OCI-LY3 (cell line): ENCODE data around the gene OR4L1.

Experiments
- H2AFZ ChIP-seq: fragments of 200-600, 300-600 bp; shearing (Covaris generic); 2 replicates; pipeline ENCODE4 v1.6.0; 2014; ENCODE audit warnings: antibody characterized with exemption, low read depth, low read length
- H3K27ac ChIP-seq: fragments of 200-600, 300-600 bp; sonication (generic); 2 replicates; pipeline ENCODE4 v1.5.1; 2014; ENCODE audit warnings: mild to moderate bottlenecking, low read length, moderate library complexity, mixed read lengths
- H3K27me3 ChIP-seq: fragments of 200-600, 300-600 bp; sonication (generic); 2 replicates; pipeline ENCODE4 v1.6.1; 2014; ENCODE audit warnings: low read depth, low read length, mixed read lengths
- H3K36me3 ChIP-seq: fragments of 200-600, 300-600 bp; sonication (generic); replicated peaks from 2 replicates; pipeline ENCODE3; 2014; ENCODE audit warnings: low read depth, low read length, mixed read lengths
- H3K4me1 ChIP-seq: fragments of 300-600, 200-600 bp; sonication (generic); 2 replicates; pipeline ENCODE4 v1.6.1; 2014; ENCODE audit warnings: low read length, mixed read lengths
- H3K4me2 ChIP-seq: fragments of 200-600, 300-600 bp; sonication (generic); 2 replicates; pipeline ENCODE4 v1.6.1; 2014; ENCODE audit warnings: low read length, mixed read lengths
- H3K4me3 ChIP-seq: fragments of 300-600, 200-600 bp; sonication (generic); 2 replicates; pipeline ENCODE4 v1.5.1; 2014; ENCODE audit warnings: antibody characterized with exemption, mild to moderate bottlenecking, low read length, moderate library complexity
- H3K79me2 ChIP-seq: fragments of 300-600, 200-600 bp; shearing (Covaris generic); 2 replicates; pipeline ENCODE4 v1.6.1; 2014; ENCODE audit warnings: mild to moderate bottlenecking, low read length, mixed read lengths
- H3K9ac ChIP-seq: fragments of 300-600, 200-600 bp; shearing (Covaris generic); 2 replicates; pipeline ENCODE4 v1.6.0; 2014; ENCODE audit warnings: mild to moderate bottlenecking, low read length, moderate library complexity
- H3K9me3 ChIP-seq: fragments of 200-600, 300-600 bp; shearing (Covaris generic); 2 replicates; pipeline ENCODE4 v1.6.1; 2014; ENCODE audit warnings: low read length, mixed read lengths; ENCODE audit not compliant: insufficient read depth
- H4K20me1 ChIP-seq: fragments of 200-600, 300-600 bp; sonication (generic); 2 replicates; pipeline ENCODE4 v1.6.1; 2016; ENCODE audit warnings: low read length, mixed read lengths; ENCODE audit not compliant: insufficient read depth
- EZH2phosphoT487 ChIP-seq: fragments of 200-600 bp; shearing (Covaris generic); IDR thresholded peaks from 2 replicates; pipeline ENCODE4 v1.6.1; 2018; ENCODE audit warnings: antibody characterized with exemption, mixed run types, low read depth
- TF ChIP-seq, protein P1 (sequence below): fragments of 200-600, 300-600 bp; sonication (generic); IDR thresholded peaks from 2 replicates; pipeline ENCODE4 v1.5.1; 2014; ENCODE audit warnings: antibody characterized with exemption, low read length, low read depth

The OR4L1 gene

DNA sequence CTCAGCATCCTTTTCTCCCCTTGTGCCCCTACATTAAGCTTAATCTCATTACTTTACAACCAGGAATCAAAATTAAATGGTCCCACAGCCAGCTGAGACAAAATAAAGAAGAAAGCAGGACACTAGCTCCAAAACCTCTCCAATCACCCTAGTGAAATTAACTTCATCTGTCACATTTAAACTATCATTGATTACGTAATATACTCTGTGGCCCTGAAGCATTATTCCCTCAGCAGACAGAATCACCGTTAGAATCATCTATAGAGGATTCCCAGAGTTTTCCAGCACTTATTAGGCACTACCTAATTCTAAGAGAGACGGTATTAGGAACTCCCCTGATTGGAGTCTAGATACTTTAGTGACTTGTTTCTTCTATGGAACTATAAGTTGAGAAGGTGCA, 50.6 kb downstream of the OR4L1 start, which contains the start of gene OR4K17:
TSS of gene OR4K17 (plus strand) at position 302 of the 400 bp plus-strand sequence. CDS start 6,761 bp downstream, outside the sequence.
- H3K9ac ChIP-seq, result no peak within 1 kb of the TSS
- no peak within 1 kb of the TSS for H3K4me2 ChIP-seq
- H3K4me3 ChIP-seq, result no peak within 1 kb of the TSS
- H3K27me3 ChIP-seq, result peaks cover 3% of the 10 kb centered on the region; the same call in 1 of the 2 replicates
- H3K79me2 ChIP-seq, result no peaks in the 10 kb centered on the region
- TF ChIP-seq EZH2phosphoT487, result no peak
- TF ChIP-seq, protein P1, sequence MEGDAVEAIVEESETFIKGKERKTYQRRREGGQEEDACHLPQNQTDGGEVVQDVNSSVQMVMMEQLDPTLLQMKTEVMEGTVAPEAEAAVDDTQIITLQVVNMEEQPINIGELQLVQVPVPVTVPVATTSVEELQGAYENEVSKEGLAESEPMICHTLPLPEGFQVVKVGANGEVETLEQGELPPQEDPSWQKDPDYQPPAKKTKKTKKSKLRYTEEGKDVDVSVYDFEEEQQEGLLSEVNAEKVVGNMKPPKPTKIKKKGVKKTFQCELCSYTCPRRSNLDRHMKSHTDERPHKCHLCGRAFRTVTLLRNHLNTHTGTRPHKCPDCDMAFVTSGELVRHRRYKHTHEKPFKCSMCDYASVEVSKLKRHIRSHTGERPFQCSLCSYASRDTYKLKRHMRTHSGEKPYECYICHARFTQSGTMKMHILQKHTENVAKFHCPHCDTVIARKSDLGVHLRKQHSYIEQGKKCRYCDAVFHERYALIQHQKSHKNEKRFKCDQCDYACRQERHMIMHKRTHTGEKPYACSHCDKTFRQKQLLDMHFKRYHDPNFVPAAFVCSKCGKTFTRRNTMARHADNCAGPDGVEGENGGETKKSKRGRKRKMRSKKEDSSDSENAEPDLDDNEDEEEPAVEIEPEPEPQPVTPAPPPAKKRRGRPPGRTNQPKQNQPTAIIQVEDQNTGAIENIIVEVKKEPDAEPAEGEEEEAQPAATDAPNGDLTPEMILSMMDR, result no peak
- H3K4me1 ChIP-seq, result peaks cover 11% of the 10 kb centered on the region
- no peaks in the 10 kb centered on the region for H3K36me3 ChIP-seq
- no peak within 1 kb of the TSS for H2AFZ ChIP-seq
- H3K27ac ChIP-seq, result no peak within 1 kb of the TSS
- no peaks in the 10 kb centered on the region for H3K9me3 ChIP-seq
- no peaks in the 10 kb centered on the region for H4K20me1 ChIP-seq
